A673 (cell line): ENCODE data around the gene MLIP. TPM values are rescaled to one million over a fixed set of nuclear protein-coding genes. Genes with fewer than 3 reads are reported as not detected.

Source experiments
- BruUV-seq: library from RNA; stranded (reverse); fragments of 400-500 nt; replicated peaks from 2 replicates; lab custom pipeline; 2021; lab: Mats Ljungman, UMichigan
- CTCF ChIA-PET: fragments of 300-600 bp; sonication (Branson Sonifier 250); formaldehyde crosslinking; loops from one replicate; lab custom pipeline; 2022; ENCODE audit warnings: antibody characterized with exemption; lab: Charles Lee
- POLR2A ChIA-PET: fragments of 300-600 bp; sonication (Branson Sonifier 250); formaldehyde crosslinking; loops from one replicate; lab custom pipeline; 2022; ENCODE audit warnings: antibody characterized with exemption; ENCODE audit not compliant: low non-redundant PET; lab: Charles Lee
- DNase-seq: peaks from one replicate; pipeline ENCODE4 v3.0.0-alpha.2; 2015; ENCODE audit warnings: low spot score
- H3K27ac ChIP-seq: fragments of 200-600 bp; sonication (generic); 2 replicates; pipeline ENCODE4 v1.5.1; 2016; ENCODE audit warnings: mixed run types, low read depth, mild to moderate bottlenecking, mixed read lengths, antibody characterized with exemption, low read length; ENCODE audit not compliant: poor library complexity, severe bottlenecking
- H3K27me3 ChIP-seq: fragments of 200-600 bp; sonication (generic); replicated peaks from 2 replicates; pipeline ENCODE4 v1.6.1; 2017; ENCODE audit warnings: mixed run types, low read depth, mild to moderate bottlenecking, mixed read lengths, antibody characterized with exemption, low read length; ENCODE audit not compliant: insufficient read depth, poor library complexity
- H3K36me3 ChIP-seq: fragments of 200-600 bp; sonication (generic); 2 replicates; pipeline ENCODE4 v1.6.1; 2016; ENCODE audit warnings: mixed run types, mild to moderate bottlenecking, mixed read lengths, antibody characterized with exemption, low read length; ENCODE audit not compliant: insufficient read depth, poor library complexity, severe bottlenecking
- H3K4me1 ChIP-seq: fragments of 200-600 bp; sonication (generic); 2 replicates; pipeline ENCODE4 v1.6.1; 2017; ENCODE audit warnings: mixed run types, mild to moderate bottlenecking, mixed read lengths, antibody characterized with exemption, low read length; ENCODE audit not compliant: insufficient read depth, poor library complexity, severe bottlenecking
- H3K4me3 ChIP-seq: fragments of 200-600 bp; sonication (generic); 2 replicates; pipeline ENCODE4 v1.5.1; 2016; ENCODE audit warnings: low read depth, mixed run types, mild to moderate bottlenecking, mixed read lengths, low read length; ENCODE audit not compliant: poor library complexity, severe bottlenecking
- H3K9me3 ChIP-seq: fragments of 200-600 bp; sonication (generic); 2 replicates; pipeline ENCODE4 v1.6.1; 2016; ENCODE audit warnings: mixed run types, low read depth, mild to moderate bottlenecking, mixed read lengths, antibody characterized with exemption, low read length; ENCODE audit not compliant: poor library complexity, severe bottlenecking
- EZH2 ChIP-seq: fragments of 200-600 bp; sonication (generic); IDR thresholded peaks from 2 replicates; pipeline ENCODE4 v1.6.1; 2017; ENCODE audit warnings: borderline replicate concordance, low read depth, mild to moderate bottlenecking, mixed read lengths, antibody characterized with exemption, low read length; ENCODE audit not compliant: poor library complexity, severe bottlenecking
- intact Hi-C: fragments of 100-400 bp; cut with micrococcal nuclease; formaldehyde crosslinking; loops from one replicate; pipeline ENCODE4 v1.10.0; 2022; ENCODE audit not compliant: unreplicated experiment
- total RNA-seq: library from RNA; stranded (reverse); gene quantifications from 2 replicates; pipeline ENCODE4 v1.2.3, GENCODE V29; 2021
- TF ChIP-seq, protein P1 (sequence below): fragments of 300-800, 200-600 bp; sonication (generic); conservative IDR thresholded peaks from 2 replicates; pipeline ENCODE4 v1.5.1; 2017; ENCODE audit warnings: low read depth, mild to moderate bottlenecking, antibody characterized with exemption, low read length, moderate library complexity, mixed read lengths

The MLIP gene
- total RNA-seq, 1 experiment from 2014 or later: 0.58 TPM

DNA sequence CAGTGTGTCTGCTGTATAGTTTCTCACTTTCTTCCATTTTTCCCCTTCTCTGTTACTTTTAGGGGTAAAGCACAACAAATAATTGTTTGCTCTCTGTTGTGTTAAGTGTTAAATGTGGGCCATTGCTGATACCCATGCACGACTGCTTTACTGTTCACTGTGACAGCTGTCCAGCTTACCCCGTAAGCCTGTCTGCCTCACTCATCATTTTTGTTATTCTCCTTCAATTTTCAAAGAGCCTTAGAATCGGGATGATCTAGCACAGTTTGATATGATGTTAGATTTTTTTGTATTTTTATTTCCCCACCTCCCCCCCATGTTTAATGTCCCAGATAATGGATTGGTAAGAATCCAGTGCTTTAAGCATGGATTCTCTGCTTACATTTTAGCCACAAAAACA lies 41.2 kb upstream of the MLIP start:
- intact Hi-C loops: no loop called here
- Histone ChIP-seq H3K4me3 (no peak overlapping the region), H3K9me3 (no peaks in the 10 kb centered on the region), H3K36me3 (no peaks in the 10 kb centered on the region), H3K4me1 (peaks cover 44% of the 10 kb centered on the region), H3K27ac (no peak overlapping the region), H3K27me3 (no peaks in the 10 kb centered on the region)
- POLR2A ChIA-PET: interaction anchor here (0.5 kb wide), 1 partner anchor 1085 kb away, joined by 3 read pairs; no protein-coding TSS in a partner anchor
- CTCF ChIA-PET: no interaction called here
- TF ChIP-seq EZH2: no peak
- TF ChIP-seq, protein P1, sequence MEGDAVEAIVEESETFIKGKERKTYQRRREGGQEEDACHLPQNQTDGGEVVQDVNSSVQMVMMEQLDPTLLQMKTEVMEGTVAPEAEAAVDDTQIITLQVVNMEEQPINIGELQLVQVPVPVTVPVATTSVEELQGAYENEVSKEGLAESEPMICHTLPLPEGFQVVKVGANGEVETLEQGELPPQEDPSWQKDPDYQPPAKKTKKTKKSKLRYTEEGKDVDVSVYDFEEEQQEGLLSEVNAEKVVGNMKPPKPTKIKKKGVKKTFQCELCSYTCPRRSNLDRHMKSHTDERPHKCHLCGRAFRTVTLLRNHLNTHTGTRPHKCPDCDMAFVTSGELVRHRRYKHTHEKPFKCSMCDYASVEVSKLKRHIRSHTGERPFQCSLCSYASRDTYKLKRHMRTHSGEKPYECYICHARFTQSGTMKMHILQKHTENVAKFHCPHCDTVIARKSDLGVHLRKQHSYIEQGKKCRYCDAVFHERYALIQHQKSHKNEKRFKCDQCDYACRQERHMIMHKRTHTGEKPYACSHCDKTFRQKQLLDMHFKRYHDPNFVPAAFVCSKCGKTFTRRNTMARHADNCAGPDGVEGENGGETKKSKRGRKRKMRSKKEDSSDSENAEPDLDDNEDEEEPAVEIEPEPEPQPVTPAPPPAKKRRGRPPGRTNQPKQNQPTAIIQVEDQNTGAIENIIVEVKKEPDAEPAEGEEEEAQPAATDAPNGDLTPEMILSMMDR: no peak
- DNase-seq: no peak
- BruUV-seq: no TSS peak

DNA sequence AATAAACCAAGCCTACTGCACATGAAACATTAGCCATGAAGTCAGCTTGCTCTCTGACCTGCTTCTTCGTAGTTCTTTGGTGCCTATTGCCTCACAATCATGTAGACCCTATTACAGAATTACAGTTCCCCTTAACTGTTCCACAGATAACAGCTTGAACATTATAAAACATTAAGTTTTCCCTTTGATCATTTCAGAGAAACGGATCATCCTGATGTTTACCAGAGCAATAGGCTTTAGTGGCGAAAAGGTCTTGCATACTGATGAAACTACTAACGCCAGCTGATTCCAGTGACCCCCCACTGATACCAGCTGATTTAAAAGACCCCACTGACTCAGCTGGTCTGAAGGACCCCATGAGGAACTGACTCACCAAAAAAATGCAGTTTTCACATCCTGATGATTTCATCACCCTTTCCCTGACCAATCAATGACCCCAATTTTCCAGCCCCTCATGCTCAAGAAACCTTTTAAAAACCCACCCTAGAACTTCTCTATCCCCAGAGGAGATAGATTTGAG lies 39.4 kb upstream of the MLIP start:
- POLR2A ChIA-PET: no interaction called here
- Histone ChIP-seq H3K4me3 (no peak overlapping the region), H3K9me3 (no peaks in the 10 kb centered on the region), H3K27ac (peak overlapping the region; percentile 21), H3K27me3 (no peaks in the 10 kb centered on the region), H3K36me3 (no peaks in the 10 kb centered on the region), H3K4me1 (peaks cover 54% of the 10 kb centered on the region)
- DNase-seq: peak; percentile 33
- intact Hi-C loops: no loop called here
- TF ChIP-seq, protein P1: no peak
- TF ChIP-seq EZH2: no peak
- CTCF ChIA-PET: no interaction called here
- no TSS peak for BruUV-seq

DNA sequence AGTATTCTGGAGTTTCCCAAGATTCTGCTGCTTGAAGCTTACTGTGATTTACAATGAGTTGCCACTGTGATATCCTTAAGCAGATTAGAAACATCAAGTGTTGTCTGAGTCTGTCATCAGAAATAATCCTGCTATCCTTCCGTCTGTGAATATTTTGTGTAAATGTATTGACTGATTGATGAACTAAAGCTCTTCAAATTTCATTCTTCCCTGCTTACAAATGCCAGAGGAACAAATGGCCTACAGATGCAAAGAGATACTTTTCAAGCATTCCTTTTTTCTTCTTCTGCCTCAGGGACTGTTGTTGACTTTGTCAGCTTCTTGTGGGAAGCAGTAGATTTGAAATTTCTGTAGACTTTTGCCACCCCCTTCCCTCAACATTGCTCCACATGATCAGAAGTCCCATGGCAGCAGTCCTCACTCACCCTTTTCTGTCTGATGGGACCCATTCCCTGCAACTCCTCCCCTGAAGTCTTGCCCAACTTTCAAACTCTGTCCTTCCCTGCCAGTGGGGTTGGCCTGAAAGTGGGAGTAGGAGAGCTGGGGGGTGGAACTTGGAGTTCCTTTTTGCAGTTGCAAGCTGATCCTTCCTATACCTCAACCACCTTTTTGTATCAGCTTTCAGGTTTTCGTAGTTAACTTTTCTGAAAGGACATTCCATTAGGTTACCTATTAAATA lies 38.5 kb upstream of the MLIP start:
- Histone ChIP-seq H3K4me3 (no peak overlapping the region), H3K36me3 (no peaks in the 10 kb centered on the region), H3K27me3 (no peaks in the 10 kb centered on the region), H3K9me3 (no peaks in the 10 kb centered on the region), H3K27ac (peak overlapping the region; percentile 21), H3K4me1 (peaks cover 55% of the 10 kb centered on the region)
- no TSS peak for BruUV-seq
- TF ChIP-seq EZH2: no peak
- TF ChIP-seq, protein P1: no peak
- CTCF ChIA-PET: no interaction called here
- intact Hi-C loops: no loop called here
- DNase-seq: peak; percentile 45
- POLR2A ChIA-PET: no interaction called here
